Tibial artery (tissue), 4 donors: ENCODE data around the gene CAPZA3.
A peak's percentile ranks its signal among the peaks of the same experiment; 100 is the strongest.
"Not testable (repeated sequence)": the region's sequence is repeated elsewhere in the genome, so short reads cannot be mapped to it uniquely, and the experiment has no call there.

Experiments
- DNase-seq, 2 donors: peaks; one replicate each; pipeline ENCODE4 v3.0.0-alpha.2; 2019
- H3K27ac ChIP-seq, 2 donors: fragments of 200-600 bp; sonication (generic) in 1 of 2; 1 replicate in 1 of 2; 2 replicates in 1 of 2; pipeline ENCODE4 v1.5.1; 2018 to 2019; ENCODE audit warnings: mild to moderate bottlenecking in 1 of 2
- H3K27me3 ChIP-seq, 2 donors: fragments of 200-600 bp; sonication (generic) in 1 of 2; one replicate each; pipeline versions ENCODE4 v1.5.1 to v1.6.0; 2016 to 2019
- H3K36me3 ChIP-seq, 3 donors: fragments of 200-600 bp; sonication (generic) in 2 of 3; one replicate each; pipeline ENCODE4 v1.5.1; 2016 to 2019; ENCODE audit warnings: mild to moderate bottlenecking in 2 of 3
- H3K4me1 ChIP-seq, 4 donors: fragments of 200-600 bp; sonication (generic) in 2 of 4; 1 replicate in 3 of 4; 2 replicates in 1 of 4; pipeline ENCODE4 v1.5.1; 2016 to 2019
- H3K4me3 ChIP-seq, 2 donors: fragments of 200-600 bp; sonication (generic) in 1 of 2; 1 replicate in 1 of 2; 2 replicates in 1 of 2; pipeline ENCODE4 v1.5.1; 2018 to 2019; ENCODE audit warnings: mild to moderate bottlenecking in 2 of 2
- H3K9me3 ChIP-seq, 3 donors: fragments of 200-600 bp; sonication (generic) in 1 of 3; one replicate each; pipeline ENCODE4 v1.5.1; 2016 to 2019
- intact Hi-C: fragments of 100-400 bp; cut with DNase I; formaldehyde crosslinking; loops from one replicate; pipeline ENCODE4 v1.15.0; 2023; ENCODE audit warnings: low total_unique reads
- TF ChIP-seq, protein P1 (sequence below), 2 experiments: fragments of 200-600 bp in 1 of 2; fragments of 450-650 bp in 1 of 2; IDR thresholded peaks; one replicate each; pipeline ENCODE4 v1.5.1; 2017 to 2019; ENCODE audit warnings: antibody characterized with exemption in 2 of 2, mild to moderate bottlenecking in 1 of 2, moderate library complexity in 1 of 2

The CAPZA3 gene, protein sequence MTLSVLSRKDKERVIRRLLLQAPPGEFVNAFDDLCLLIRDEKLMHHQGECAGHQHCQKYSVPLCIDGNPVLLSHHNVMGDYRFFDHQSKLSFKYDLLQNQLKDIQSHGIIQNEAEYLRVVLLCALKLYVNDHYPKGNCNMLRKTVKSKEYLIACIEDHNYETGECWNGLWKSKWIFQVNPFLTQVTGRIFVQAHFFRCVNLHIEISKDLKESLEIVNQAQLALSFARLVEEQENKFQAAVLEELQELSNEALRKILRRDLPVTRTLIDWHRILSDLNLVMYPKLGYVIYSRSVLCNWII

DNA sequence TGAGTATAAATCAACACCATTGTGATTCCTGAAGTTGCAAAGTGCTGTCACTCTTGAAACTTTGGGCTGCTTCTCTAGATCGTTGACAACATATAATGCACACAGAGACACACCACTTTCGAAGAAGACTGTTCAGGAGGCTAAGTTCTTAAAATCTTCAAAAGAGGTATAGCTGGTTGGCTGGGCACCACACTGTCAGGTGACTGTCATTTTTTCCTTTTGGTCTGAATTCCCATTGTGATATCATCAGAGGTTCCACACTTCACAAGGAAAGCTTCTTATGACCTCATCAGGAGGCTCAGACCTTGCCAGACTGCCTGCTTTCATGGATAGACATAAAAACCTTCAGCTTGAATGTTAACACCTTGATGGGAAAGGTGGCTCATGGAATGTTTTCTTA is at the start of gene CAPZA3, which contains the start of gene PLCZ1:
TSS of gene CAPZA3 (plus strand) at position 301 of the 400 bp plus-strand sequence. CDS start 150 bp downstream, outside the sequence.
TSS of gene PLCZ1 (minus strand) at position 194 of the 400 bp plus-strand sequence. CDS start 641 bp downstream, outside the sequence.
- Histone ChIP-seq H3K36me3 (no peaks in the 10 kb centered on the region), H3K27ac (no peak within 1 kb of the TSS), H3K9me3 (peaks cover 5 to 14% (median 5%) of the 10 kb centered on the region in 3 donors), H3K27me3 (no peaks in the 10 kb centered on the region), H3K4me3 (no peak within 1 kb of the TSS), H3K4me1 (no peaks in the 10 kb centered on the region)
- DNase-seq: no peak
- intact Hi-C loops: no loop called here
- TF ChIP-seq, protein P1, sequence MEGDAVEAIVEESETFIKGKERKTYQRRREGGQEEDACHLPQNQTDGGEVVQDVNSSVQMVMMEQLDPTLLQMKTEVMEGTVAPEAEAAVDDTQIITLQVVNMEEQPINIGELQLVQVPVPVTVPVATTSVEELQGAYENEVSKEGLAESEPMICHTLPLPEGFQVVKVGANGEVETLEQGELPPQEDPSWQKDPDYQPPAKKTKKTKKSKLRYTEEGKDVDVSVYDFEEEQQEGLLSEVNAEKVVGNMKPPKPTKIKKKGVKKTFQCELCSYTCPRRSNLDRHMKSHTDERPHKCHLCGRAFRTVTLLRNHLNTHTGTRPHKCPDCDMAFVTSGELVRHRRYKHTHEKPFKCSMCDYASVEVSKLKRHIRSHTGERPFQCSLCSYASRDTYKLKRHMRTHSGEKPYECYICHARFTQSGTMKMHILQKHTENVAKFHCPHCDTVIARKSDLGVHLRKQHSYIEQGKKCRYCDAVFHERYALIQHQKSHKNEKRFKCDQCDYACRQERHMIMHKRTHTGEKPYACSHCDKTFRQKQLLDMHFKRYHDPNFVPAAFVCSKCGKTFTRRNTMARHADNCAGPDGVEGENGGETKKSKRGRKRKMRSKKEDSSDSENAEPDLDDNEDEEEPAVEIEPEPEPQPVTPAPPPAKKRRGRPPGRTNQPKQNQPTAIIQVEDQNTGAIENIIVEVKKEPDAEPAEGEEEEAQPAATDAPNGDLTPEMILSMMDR (IDR thresholded peaks at IDR 0.05): no peak

DNA sequence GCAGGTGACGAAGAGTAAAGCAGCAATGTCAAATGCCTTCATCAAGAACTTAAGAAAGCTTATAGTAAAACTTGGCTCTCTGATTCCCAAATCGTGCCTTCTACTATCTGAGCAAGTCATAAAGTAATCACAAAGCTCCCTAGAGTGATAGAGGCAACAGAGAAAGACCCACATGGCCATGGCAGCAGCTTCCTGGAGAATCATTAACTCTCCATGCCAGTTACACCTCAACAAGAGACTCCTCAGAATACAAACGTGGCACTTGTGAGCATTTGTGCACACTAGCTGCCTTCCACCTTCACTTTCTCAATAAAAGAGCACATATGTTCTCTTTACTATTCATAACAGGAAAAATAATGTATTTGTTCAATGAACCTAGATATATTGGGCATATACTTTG is 48.1 kb upstream of the CAPZA3 start:
- Histone ChIP-seq H3K4me1 (no peaks in the 10 kb centered on the region), H3K27ac (no peak overlapping the region), H3K27me3 (no peaks in the 10 kb centered on the region), H3K9me3 (no peaks in the 10 kb centered on the region), H3K36me3 (no peaks in the 10 kb centered on the region), H3K4me3 (no peak overlapping the region)
- intact Hi-C loops: no loop called here
- TF ChIP-seq, protein P1 (IDR thresholded peaks at IDR 0.05): no peak
- DNase-seq: no peak

DNA sequence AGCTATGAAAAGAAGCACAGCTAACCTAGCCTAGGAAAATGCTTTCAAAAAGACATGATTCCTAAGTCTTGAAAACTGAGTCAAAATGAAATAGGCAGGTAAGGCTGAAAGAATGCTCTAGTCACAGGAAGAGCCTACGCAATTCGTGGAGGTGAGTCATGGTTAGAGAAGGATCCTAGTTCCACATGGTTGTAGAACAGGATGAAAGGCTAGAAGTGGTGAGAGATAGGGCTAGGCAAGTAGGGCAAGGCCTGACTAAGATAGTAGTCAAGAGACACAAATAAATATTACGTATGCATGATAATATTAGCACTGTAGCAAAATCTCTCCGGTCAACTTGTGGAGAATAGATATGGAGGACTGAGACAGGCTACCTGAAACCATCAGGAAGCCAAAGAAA is 47.3 kb upstream of the CAPZA3 start:
- no peaks in the 10 kb centered on the region for H3K9me3 ChIP-seq
- H3K4me1 ChIP-seq: no peaks in the 10 kb centered on the region
- H3K27me3 ChIP-seq: no peaks in the 10 kb centered on the region
- intact Hi-C loops: no loop called here
- H3K27ac ChIP-seq: no peak overlapping the region
- no peak for DNase-seq
- TF ChIP-seq, protein P1 (IDR thresholded peaks at IDR 0.05): no peak
- no peak overlapping the region for H3K4me3 ChIP-seq
- no peaks in the 10 kb centered on the region for H3K36me3 ChIP-seq

DNA sequence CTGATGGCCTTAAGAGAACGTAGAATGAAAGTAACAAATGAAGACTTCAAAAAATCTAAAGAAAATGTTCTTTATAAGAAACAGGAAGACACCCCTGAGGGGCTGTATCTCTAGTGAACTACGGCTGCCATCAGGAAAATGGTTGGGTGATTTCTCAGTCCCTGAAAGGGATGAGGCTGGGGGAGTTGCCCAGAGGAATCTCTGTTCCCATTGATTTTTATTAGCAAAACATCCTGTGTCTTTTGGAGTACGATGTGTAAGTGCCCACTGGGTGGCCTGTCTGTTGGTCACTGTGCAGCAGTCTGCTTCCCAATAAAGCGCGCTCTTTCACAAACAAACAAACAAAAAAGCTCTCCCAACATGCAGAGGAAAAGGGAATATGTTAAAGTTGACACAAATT is 43.9 kb upstream of the CAPZA3 start:
- intact Hi-C loops, H3K4me3 ChIP-seq, H3K36me3 ChIP-seq, DNase-seq, H3K9me3 ChIP-seq, H3K4me1 ChIP-seq, H3K27me3 ChIP-seq, H3K27ac ChIP-seq: not testable (repeated sequence)

DNA sequence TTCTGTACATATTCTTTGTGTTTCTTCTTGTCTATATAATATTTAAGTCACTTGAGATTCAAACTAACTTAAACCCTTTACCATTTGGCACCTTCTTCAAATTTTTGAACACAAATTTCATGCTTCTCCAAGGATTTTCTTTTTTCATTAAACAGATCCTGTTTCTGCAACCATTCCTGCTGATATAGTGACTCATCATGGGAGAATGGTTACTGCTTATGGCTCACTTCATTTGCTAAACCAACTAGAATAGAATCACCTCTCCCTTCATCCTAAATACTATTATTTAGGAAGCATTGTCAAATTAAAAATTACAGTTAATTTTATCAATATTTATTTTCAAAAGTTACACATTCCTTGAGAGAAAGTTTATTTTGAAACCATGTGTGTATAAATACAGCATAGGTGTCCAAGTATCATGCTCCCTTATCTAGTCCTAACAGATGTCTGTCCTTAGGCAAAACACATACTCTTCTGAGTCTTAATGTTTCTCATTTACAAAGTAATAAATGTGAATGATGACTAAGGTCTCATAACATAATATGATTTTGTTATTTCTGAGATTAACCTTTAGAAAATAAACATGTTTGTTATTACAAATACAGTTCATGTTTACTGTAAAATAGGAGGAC is 40.8 kb upstream of the CAPZA3 start:
- TF ChIP-seq, protein P1 (IDR thresholded peaks at IDR 0.05): no peak
- Histone ChIP-seq H3K27me3 (no peaks in the 10 kb centered on the region), H3K4me1 (peaks cover 0 to 9% (median 0%) of the 10 kb centered on the region in 4 donors), H3K9me3 (no peaks in the 10 kb centered on the region), H3K27ac (no peak overlapping the region), H3K4me3 (no peak overlapping the region), H3K36me3 (no peaks in the 10 kb centered on the region)
- DNase-seq: no peak
- intact Hi-C loops: no loop called here

DNA sequence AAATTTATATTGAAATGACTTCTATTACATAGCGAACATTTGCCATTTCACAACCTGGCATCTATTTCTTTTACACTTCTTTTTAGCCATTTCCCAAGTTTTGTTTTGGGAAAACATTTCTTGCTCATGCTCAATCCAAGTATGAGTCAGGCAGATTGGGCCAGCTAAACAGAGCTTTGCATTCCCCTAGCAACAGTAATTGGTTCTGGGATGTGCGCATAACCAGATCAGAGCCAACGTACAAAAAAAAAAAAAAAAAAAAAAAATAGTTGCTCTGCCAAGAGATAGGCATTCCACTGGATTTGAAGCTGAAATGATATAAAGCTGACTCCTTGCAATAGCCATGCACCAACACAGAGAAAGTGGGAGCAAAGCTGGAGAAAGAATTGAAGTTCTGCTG is 37.6 kb upstream of the CAPZA3 start:
- no peaks in the 10 kb centered on the region for H3K9me3 ChIP-seq
- peak in 1 of 2 donors; percentile 25 for DNase-seq
- H3K4me3 ChIP-seq: no peak overlapping the region
- intact Hi-C loops: no loop called here
- H3K27ac ChIP-seq: no peak overlapping the region
- TF ChIP-seq, protein P1 (IDR thresholded peaks at IDR 0.05): no peak
- H3K27me3 ChIP-seq: no peaks in the 10 kb centered on the region
- H3K36me3 ChIP-seq: no peaks in the 10 kb centered on the region
- H3K4me1 ChIP-seq: peaks cover 0 to 9% (median 0%) of the 10 kb centered on the region in 4 donors
